HG03135 (cell line): ENCODE data around the gene CHD2.

ENCODE experiments used
- ATAC-seq: cut with Tn5 transposase; IDR thresholded peaks from one replicate; pipeline ENCODE4 v1.9.1; 2021; ENCODE audit warnings: mild to moderate bottlenecking, moderate library complexity; ENCODE audit not compliant: unreplicated experiment

CHD2 gene

DNA sequence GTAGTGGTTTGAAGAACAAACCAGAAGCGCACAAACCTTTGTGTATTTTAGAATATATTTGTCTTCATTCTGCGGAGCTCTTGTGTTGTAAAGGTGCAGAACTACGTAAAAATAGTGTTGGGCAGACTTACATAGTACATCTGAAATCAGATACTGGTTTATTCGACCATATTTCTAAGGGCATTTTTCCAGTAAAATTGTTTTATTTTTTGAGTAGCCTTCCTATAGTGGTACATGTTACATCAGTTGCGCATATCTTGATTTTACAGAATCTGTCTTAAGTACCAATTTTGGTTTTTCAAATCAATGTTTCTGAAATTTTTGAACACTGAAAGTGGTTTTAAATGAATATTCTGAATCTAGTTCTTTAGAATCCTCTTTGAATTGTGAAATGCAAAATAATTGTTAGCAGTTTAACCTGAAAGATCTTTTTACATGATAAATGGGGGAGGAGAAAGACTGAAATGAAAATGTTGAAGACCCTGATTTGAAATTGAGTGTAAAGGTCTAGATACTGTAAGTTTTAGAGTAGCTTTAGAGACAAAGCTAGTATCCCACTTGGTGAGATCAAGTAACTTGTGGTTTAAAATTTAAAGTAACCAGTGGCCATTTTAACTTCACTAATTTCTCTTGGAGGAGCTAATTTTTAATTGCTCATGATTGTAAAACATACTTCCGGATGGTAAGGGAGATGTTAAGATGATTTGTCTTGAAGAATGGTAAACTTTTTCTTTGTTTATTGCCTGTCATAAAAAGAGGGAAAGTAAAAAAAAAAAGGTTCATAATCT, 15.5 kb upstream of the CHD2 start:
- no peak for ATAC-seq

DNA sequence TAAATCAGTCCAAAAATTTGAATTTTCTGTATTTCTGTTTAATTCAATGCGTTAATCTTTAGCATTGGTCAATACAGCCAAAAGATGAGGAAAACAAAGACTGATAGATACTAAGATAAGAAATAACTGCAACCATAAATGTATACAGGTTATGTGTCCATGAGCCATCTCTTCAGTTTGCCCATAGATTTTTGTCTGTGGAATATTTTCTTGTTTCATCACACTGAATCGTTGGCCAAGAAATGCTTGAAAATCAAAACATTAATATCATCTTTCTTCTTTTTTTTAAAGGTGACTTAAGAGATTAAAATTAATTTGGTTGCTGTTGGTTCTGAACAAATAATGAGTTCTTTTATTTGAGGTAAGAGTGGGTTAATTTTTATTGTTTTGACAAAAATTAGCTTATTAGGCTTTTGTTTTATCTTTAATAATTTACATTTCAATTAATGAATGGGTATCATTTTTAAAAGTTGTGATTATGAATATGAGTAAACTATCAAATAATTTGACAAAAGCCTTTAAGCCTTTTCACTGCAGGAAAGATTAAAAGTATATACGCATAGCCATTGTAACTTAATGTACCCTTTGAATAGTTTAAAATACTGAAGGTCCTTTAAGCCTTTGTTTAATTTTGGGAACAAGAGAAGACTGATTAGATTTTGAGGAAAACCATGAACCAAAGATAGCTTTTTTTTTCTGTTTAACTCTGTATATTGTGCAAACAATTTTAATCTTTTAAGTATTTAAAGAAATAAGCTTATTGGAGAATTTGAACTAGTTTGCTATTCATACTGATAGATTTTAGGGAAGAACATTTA, 14.7 kb upstream of the CHD2 start:
- ATAC-seq: no peak

DNA sequence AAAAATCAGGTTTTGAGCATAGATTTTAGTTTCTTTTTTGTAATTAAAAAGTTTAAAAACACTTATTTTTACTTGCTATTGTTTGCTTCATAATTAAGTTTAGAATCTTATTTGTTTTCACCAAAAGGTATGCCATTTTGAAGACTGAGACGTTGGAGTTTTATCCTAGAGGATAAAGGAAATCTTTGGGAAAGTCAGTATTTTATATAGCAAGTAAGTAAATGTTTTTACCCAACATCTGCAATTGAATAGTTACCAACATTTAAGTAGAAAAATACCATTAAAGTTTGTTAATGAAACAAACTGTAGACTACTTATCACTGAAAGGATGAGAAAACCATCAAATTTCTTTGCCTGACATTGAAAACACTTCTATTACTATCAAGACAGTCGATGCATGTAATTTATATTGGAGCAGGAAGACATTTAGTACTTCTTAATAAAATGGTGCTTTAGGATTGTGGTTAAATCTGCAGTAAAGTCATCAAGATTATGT, 14.0 kb upstream of the CHD2 start:
- ATAC-seq: no peak

DNA sequence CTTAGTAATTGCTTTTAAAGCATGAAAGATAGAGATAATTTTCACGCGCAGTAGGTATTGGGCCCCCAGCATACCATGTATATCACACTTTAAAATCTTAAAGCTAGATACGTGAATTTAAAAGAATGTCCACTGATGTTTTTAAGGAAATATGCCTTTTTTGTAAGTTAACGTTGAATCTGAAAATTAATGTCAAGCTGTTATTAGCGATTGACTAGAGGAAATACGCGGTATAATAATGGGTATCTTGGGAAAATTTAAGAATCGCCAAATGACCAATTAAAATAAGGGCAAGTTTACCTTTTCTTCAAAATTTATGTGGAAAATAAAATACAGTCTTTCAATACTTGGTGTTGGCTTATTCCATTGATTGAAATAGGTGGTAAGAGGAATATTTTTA, 13.3 kb upstream of the CHD2 start:
- no peak for ATAC-seq

DNA sequence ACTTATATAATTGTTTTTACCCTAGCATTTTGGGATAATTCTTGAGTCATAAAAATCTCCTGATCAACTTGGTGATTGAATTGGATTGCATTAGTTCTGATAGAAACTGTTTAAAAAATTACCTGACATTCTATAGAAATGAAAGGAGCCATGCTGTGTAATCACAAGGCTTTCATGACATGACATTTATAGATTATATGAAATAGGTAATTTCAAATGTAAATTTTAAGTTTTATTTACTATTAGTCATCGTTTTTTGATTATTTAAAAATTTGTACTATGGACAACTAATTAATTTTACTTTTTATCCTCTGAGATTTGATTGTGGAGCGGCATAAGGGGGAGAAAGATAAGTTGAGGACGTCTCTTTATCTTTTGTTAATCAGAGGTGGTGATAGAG, 12.3 kb upstream of the CHD2 start:
- no peak for ATAC-seq

DNA sequence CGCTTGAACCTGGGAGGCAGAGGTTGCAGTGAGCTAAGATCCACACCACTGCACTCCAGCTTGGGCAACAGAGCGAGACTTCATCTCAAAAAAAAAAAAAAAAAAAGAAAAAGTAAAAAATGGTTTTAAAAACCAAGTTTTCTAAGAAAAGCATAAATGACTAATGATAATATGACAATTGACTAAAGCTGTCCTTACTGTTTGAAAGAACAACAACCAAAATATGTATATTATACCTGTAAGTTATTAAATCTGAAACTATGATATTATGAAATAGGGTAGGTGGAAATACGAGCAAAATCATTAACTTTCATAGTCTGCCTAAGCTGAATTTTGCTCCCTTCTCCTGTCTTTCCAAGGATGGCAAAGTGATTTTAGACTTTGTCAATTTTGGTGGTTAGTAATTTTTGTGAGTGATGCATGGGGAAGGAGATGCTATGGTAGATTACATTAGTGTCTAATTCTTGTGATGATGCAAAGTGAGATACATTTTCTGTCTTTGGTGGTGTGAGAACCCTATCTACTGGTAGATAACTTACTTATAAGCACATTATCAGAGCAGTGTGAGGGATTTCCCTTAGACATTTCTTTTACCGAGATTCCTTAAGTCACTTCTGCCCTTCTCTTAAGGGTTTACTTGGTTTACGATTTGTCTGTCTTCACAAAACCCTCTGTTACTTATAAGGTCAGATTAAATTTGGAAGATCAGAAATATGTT, 10.6 kb upstream of the CHD2 start:
- no peak for ATAC-seq

DNA sequence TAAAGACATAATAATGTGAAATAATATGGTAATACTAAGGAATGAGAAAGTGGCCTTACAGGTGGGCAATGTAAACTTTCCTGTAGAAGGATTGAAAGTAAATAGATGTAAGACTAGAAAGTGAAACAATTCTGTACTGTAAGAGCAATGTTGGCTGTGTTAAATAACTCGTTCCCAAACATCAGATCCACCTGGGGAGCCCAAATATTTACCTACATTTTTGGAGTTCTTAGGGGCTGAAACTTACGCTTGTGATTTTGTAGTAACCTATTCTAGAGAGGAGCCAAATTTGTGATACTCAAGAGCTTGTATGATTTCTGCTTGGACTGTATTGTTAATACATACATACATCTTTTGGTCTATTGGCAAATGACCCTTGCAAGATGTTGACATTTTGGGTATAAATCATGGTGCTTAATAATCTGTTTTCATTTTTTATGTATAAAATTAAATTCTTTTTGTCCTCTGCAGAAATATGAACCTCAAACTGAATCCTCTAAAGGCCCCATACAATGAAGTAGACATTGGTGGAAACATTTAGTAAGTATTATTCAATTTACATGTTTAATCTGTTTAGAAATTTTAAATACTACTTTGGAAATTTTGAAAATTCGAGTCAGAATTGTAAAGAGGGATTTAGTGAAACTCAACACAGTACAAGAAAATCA, 8.5 kb upstream of the CHD2 start:
- ATAC-seq: no peak

DNA sequence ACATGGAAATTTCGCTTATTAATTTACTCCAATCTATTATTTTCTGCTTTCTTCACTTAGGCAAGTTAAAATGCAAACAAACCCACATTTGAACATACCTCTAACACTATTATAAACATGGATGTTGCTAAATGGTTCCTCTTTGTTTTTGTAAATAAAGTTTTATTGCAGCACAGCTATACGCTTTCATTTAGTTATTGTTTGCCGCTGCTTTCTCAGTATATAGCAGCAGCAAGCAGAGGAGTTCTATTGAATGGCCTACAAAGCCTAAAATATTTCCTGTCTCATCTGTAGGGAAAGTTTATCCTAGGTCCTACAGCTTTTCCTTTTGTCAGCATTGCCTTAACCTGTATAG, 7.9 kb upstream of the CHD2 start:
- no peak for ATAC-seq

DNA sequence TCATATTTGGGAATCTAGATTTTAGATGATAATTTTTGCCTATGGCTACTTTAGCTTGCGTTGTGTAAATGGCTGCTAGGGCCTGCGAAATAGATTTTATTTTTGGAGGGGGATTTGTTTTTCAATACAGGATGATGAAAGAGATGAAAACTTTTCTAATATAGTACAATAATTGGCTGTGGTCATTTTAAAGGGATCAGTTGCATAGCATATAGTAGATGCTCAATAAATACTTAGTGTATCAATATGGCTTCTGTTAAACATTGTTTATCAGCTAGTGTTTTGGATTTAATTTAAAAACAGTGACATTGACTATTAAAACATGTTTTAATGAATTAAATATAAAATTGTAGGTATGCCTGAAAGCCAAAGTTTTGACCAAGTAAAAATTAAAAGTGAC, 6.9 kb upstream of the CHD2 start:
- no peak for ATAC-seq

DNA sequence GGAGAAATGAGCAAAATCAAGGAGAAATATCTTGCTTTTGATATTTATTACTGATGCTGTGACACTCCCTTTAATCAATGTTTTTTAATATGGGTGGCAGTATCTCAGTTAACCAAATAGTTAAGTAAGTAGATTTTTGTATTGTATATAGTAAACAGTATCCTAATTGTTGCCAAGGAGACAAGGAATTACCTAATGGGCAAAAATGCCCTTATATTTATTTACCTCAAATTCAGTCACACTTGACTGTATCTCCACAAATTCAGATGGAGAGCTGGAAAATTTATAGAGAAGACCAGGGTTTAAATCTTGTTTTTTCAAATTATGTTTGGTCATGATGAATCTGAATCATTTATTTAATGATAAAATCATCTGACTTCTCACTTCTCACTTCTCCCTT, 3.6 kb upstream of the CHD2 start:
- ATAC-seq: no peak

DNA sequence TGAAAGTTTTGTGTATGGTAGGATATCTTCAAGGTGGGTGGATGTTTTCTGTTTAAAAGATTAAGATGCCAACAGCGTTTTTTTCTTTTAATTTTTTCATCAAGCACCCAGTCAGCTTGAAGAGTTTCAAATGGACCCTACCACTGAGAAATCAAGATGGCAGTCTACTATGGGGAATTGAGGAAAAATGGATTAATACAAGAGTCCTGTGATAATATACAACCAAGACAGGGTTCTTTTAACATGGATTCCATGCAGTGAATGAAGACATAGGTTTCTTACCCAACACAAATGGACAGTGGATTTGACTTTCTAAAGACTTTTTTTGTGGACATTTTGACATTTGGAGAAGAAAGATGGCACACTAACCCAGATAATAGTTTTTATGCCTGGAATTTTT, 2.5 kb upstream of the CHD2 start:
- no peak for ATAC-seq

DNA sequence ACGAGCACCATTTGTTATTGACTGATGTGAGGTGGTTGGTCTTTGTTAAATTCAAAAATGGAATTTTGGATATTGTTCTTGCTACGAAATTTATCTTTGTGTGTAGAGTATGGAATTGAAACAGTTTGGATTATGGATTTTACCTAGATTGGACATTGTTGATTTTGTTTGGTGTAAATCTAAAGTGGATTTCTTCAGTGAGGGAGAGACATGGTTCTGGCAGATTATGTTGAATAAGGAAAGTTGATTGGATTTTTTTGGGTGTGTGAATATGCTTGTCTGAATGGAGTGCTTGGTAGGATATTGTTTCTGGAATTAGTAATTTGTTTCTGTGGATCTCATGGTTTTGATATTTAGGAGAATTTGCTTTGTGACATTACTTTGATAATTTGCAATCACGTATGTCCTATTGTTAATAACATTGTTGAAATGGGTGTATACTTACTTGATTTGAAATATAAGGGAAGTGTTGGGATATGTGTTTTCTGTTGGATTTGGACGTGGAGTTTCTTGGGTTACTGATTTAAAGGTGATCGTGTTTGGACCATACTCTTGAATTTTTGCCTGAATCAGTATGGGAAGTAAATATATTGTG, 1.0 kb upstream of the CHD2 start:
- no peak for ATAC-seq

DNA sequence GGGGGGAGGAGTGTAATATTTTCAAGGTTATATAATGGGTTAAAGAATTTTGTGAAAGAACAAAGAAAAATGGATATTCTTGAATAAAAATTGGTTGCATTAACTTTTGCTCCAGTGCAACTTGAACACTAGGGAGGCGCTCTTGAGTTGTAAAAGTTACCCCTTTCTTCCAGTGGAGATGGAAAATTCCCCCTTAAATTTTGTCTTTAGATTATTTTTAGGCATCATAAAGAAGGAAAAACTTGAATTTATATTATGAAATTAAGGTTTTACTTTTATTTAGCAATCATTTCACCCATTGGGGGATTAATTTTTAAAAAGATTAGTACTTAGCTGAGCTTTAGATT, 550 bp upstream of the CHD2 start:
- ATAC-seq: no peak

DNA sequence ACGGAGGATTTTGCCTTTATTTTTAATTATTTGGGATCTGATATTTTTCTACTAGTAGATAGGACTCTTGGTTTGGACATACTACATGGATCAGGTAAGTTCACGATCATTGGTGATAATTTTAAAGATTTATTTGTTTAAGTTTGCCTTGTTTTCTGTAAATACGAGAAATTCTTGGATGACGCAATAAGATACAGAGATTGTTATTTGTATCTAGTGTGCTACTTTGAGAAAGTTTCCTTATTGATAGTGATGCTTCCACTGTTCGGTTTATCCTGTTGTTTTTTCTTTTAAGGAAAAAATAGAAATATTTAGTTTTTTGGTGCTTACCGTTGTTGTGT, 577 bp downstream of the CHD2 start:
- no peak for ATAC-seq

DNA sequence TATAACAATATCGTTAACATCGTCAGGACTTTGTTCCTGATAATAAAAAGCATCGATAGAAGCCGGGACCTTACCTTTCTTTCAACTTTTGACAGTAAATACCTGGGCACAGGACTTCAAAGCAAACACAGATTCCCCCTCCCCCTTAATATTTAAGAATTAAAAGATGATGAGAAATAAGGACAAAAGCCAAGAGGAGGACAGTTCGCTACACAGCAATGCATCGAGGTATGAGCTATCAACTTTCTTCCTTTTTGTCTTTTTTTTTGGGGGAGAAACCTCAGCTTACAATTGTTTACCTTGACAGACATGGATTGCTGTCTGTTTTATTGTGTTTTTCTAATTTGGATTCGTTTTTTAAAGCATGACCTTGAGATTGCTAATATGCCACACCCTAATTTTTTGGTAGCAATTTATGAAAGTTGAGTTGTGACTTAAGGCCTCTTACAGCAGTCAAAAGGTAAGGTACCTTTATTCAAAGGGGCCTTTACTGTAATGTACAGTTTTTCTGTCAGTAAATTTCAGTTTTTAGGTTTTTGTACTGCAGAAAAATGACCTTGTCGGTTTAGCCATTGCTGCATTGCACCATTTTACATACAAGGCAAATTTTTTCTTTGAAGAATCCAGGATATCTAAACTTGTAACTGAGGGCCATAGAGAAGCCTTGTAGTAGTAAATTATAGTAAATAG, 1.1 kb downstream of the CHD2 start:
- ATAC-seq: no peak

DNA sequence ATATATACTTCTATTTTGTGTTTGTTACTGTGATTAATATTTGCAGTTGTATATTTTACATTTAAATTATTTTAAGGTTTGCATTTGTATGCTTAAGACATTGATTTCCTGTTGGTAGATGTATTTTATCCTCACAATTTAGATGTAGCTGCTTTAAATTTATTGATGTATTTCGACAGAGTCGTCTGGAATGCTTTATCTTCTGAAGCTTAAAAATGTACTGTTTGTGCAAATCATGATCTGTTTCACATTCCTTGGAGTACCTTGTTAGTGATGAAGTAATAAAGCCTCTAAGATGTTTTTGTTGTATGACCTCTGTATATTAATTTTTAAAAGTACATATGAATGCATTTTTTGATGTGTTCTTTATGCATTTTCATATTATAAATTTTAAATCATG, 1.9 kb downstream of the CHD2 start:
- no peak for ATAC-seq

DNA sequence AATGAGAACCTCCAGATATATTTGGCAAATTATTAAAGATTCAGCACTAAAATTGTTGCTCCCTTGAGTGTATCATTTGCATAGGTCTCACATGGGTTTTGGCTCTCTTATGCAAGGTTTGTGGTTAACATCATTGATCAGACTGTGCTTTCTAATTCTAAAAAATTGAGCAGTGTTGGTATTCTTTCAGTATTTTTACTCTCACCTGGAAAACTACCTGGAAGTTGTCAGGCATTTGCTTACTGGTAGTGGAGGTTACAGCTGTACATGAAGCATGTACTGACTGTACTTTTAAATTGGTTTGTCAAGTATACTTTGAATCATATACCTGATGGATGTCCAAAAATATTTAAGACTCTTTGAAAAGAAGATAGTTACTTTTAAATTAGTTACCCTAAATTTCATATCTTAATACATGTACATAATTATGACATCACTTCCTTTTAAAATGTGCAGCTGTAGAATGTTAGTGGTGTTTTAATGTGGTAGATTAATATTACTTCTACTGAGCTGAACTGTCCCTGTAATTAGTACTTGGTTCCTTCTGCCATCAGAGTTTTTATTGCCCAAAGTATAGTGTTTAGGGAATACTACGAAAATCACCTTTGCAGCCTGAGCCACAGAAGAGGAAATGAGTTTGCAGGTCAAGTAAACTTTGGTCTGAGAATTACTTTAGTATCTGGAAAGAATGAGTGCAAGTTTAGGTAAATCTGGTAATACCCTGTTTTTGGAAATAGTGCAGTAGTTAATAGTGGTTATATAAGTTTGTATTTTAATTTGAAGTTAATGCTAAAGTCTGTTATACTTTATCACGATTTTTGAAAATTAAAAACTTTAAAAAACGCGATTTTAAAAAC, 2.8 kb downstream of the CHD2 start:
- no peak for ATAC-seq

DNA sequence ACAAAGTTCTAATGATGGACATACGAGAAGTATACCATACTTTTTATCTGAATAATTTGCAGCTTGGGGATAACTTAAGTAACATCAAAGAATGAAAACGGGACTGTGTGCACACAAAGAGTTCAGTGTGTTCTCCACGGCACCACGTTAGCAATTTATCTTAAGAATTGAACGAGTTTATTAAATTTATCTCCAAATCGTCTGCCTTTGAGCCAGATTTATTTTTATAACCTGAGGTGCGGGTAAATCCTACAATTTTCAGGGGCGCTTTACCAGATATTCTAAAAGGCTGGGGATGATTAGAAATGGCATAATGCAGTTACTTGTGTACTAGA, 3.5 kb downstream of the CHD2 start:
- no peak for ATAC-seq

DNA sequence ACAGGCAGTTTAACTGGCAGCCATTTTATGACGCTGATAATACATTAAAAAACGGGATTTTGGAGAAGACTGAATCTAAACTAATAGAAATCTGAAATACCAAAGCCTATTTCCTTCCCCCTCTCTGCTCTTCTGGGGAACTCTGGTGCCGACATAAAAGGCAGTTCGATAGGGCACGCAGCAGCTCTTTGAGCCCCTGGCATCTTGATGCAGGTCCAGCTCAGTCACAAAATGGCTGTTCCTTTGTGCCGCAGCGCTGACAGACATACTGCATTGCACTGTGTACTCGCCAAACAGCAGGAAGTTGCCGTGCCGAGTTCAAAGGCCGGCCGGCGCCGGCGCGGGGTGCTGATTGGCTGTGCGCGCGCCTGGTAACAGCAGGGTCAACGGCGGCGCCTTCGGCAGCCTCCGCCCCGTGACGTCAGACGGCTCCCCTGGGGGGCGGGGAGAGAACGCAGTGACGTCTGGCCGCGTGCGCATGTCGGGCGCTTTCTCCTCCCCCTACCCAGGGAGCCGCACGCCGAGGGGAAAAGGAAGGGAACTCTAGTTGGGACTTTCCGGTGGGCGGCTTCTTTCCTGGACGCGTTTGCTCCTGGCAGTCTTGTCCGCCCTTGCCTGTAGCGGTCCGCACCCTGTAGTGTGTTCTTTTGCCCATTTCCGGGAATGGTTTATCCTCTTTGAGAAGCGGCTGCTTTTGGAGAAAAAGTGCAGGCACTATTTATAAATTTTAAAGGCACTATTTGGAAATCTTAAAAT, 4.0 kb downstream of the CHD2 start:
- peak; percentile 84 for ATAC-seq
